NT2/D1 (cell line): Measurements from ENCODE around the gene FSCN2.
A peak's percentile ranks its signal among the peaks of the same experiment; 100 is the strongest.

Experiments used
- DNase-seq: peaks from one replicate; pipeline ENCODE4 v3.0.0-alpha.2; 2011; ENCODE audit warnings: low read depth, low spot score
- H3K27me3 ChIP-seq: 2 replicates; pipeline ENCODE4 v1.6.0; 2011; ENCODE audit warnings: mild to moderate bottlenecking; ENCODE audit not compliant: insufficient read length, insufficient read depth
- H3K36me3 ChIP-seq: 2 replicates; pipeline ENCODE4 v1.6.1; 2011; ENCODE audit warnings: mild to moderate bottlenecking, low read length, mixed read lengths; ENCODE audit not compliant: insufficient read depth, insufficient read length
- H3K4me1 ChIP-seq: 2 replicates; pipeline ENCODE4 v1.5.1; 2011; ENCODE audit not compliant: insufficient read depth, insufficient read length
- H3K4me3 ChIP-seq: 2 replicates; pipeline ENCODE4 v1.5.1; 2011; ENCODE audit warnings: low read depth; ENCODE audit not compliant: insufficient read length
- H3K9ac ChIP-seq: 2 replicates; pipeline ENCODE4 v1.6.0; 2011; ENCODE audit warnings: low read depth; ENCODE audit not compliant: insufficient read length
- H3K9me3 ChIP-seq: 2 replicates; pipeline ENCODE4 v1.5.1; 2011; ENCODE audit warnings: mild to moderate bottlenecking, low read length; ENCODE audit not compliant: insufficient read depth
- SUZ12 ChIP-seq: IDR thresholded peaks from 2 replicates; pipeline ENCODE4 v1.6.1; 2011; ENCODE audit not compliant: insufficient read length, insufficient read depth; ENCODE audit errors: extremely low read depth
- YY1 ChIP-seq: IDR thresholded peaks from 2 replicates; pipeline ENCODE4 v1.6.1; 2011; ENCODE audit not compliant: insufficient read length, insufficient read depth
- ZNF274 ChIP-seq: IDR thresholded peaks from 2 replicates; pipeline ENCODE4 v1.6.1; 2011; ENCODE audit warnings: mild to moderate bottlenecking, low read depth, low read length

FSCN2 gene

GRCh38 chr17:81578038-81578441, 49.9 kb downstream of the FSCN2 start:
- no peaks in the 10 kb centered on the region for H3K9me3 ChIP-seq
- H3K27me3 ChIP-seq: no peaks in the 10 kb centered on the region
- DNase-seq: no peak
- H3K4me3 ChIP-seq: no peak overlapping the region
- TF ChIP-seq ZNF274: no peak
- no peak for TF ChIP-seq YY1
- no peak for TF ChIP-seq SUZ12
- H3K9ac ChIP-seq: no peak overlapping the region
- H3K36me3 ChIP-seq: peaks cover 94% of the 10 kb centered on the region
- H3K4me1 ChIP-seq: peaks cover 15% of the 10 kb centered on the region

GRCh38 chr17:81578561-81579225, 50.5 kb downstream of the FSCN2 start:
- TF ChIP-seq SUZ12 (no peak), YY1 (no peak), ZNF274 (no peak)
- no peaks in the 10 kb centered on the region for H3K9me3 ChIP-seq
- no peak for DNase-seq
- H3K9ac ChIP-seq: no peak overlapping the region
- H3K36me3 ChIP-seq: peaks cover 94% of the 10 kb centered on the region
- H3K4me1 ChIP-seq: peaks cover 15% of the 10 kb centered on the region
- no peaks in the 10 kb centered on the region for H3K27me3 ChIP-seq
- H3K4me3 ChIP-seq: no peak overlapping the region

- no peaks in the 10 kb centered on the region for H3K27me3 ChIP-seq
- no peak overlapping the region for H3K9ac ChIP-seq
- H3K9me3 ChIP-seq: no peaks in the 10 kb centered on the region
- H3K4me1 ChIP-seq: peaks cover 15% of the 10 kb centered on the region
- no peak for TF ChIP-seq ZNF274
- TF ChIP-seq SUZ12: no peak
- TF ChIP-seq YY1: no peak
- peaks cover 94% of the 10 kb centered on the region for H3K36me3 ChIP-seq
- no peak for DNase-seq
- H3K4me3 ChIP-seq: no peak overlapping the region
Measured at GRCh38 chr17:81579298-81579697, 51.1 kb downstream of the FSCN2 start.

GRCh38 chr17:81579821-81580321, 51.7 kb downstream of the FSCN2 start:
- TF ChIP-seq SUZ12 (no peak), ZNF274 (no peak), YY1 (no peak)
- no peak for DNase-seq
- Histone ChIP-seq H3K36me3 (peaks cover 94% of the 10 kb centered on the region), H3K27me3 (no peaks in the 10 kb centered on the region), H3K9me3 (no peaks in the 10 kb centered on the region), H3K4me1 (peaks cover 15% of the 10 kb centered on the region), H3K4me3 (no peak overlapping the region), H3K9ac (peak overlapping the region; percentile 23)

- Histone ChIP-seq H3K27me3 (no peaks in the 10 kb centered on the region), H3K4me1 (peaks cover 15% of the 10 kb centered on the region), H3K9me3 (no peaks in the 10 kb centered on the region), H3K36me3 (peaks cover 94% of the 10 kb centered on the region), H3K9ac (peak overlapping the region; percentile 27), H3K4me3 (no peak overlapping the region)
- TF ChIP-seq YY1 (no peak), ZNF274 (no peak), SUZ12 (no peak)
- DNase-seq: no peak
Measured at GRCh38 chr17:81580481-81580880, 52.3 kb downstream of the FSCN2 start.

- no peak overlapping the region for H3K9ac ChIP-seq
- peaks cover 15% of the 10 kb centered on the region for H3K4me1 ChIP-seq
Measured at GRCh38 chr17:81581758-81582157, 53.6 kb downstream of the FSCN2 start.

GRCh38 chr17:81582341-81582740, 54.2 kb downstream of the FSCN2 start:
- peaks cover 15% of the 10 kb centered on the region for H3K4me1 ChIP-seq
- H3K27me3 ChIP-seq: no peaks in the 10 kb centered on the region
- no peak overlapping the region for H3K9ac ChIP-seq
- H3K36me3 ChIP-seq: peaks cover 92% of the 10 kb centered on the region
- no peaks in the 10 kb centered on the region for H3K9me3 ChIP-seq
- no peak for DNase-seq
- H3K4me3 ChIP-seq: no peak overlapping the region
- TF ChIP-seq YY1 (no peak), ZNF274 (no peak), SUZ12 (no peak)

More at GRCh38 chr17:81581758-81582157, 53.6 kb downstream of the FSCN2 start:
- no peaks in the 10 kb centered on the region for H3K27me3 ChIP-seq
- peaks cover 94% of the 10 kb centered on the region for H3K36me3 ChIP-seq
- no peak for DNase-seq
- H3K9me3 ChIP-seq: no peaks in the 10 kb centered on the region
- no peak for TF ChIP-seq YY1
- no peak for TF ChIP-seq ZNF274
- TF ChIP-seq SUZ12: no peak
- H3K4me3 ChIP-seq: no peak overlapping the region
